Endothelial cell of umbilical vein (primary cell): ENCODE measurements around the gene EARS2. TPM values are rescaled to one million over a fixed set of nuclear protein-coding genes. Genes with fewer than 3 reads are reported as not detected.

ENCODE experiments used
- BruUV-seq: library from RNA; stranded (reverse); fragments of 400-500 nt; replicated peaks from 2 replicates; lab custom pipeline; 2021; lab: Mats Ljungman, UMichigan
- CTCF ChIA-PET: fragments of 300-600, 350-600 bp; sonication (Branson Sonifier 250); formaldehyde crosslinking; loops from one replicate; lab custom pipeline; 2021; ENCODE audit warnings: antibody characterized with exemption, inconsistent platforms; lab: Charles Lee
- POLR2A ChIA-PET: fragments of 300-600, 350-600 bp; sonication (Branson Sonifier 250); formaldehyde crosslinking; loops from one replicate; lab custom pipeline; 2021; ENCODE audit warnings: antibody characterized with exemption, inconsistent platforms; lab: Charles Lee
- DNase-seq: peaks from one replicate; pipeline ENCODE4 v3.0.0-alpha.2; 2011; ENCODE audit warnings: low read depth, low spot score
- FAIRE-seq: peaks from 2 replicates; lab custom pipeline; 2011; peaks lifted over from hg19 to GRCh38; lab: Jason Lieb, UNC
- H2AFZ ChIP-seq: 2 replicates; pipeline ENCODE4 v1.6.0; 2012; ENCODE audit warnings: low read depth, low read length, control low read depth, inconsistent platforms
- H3K27ac ChIP-seq: 2 replicates; pipeline ENCODE4 v1.5.1; 2011; ENCODE audit warnings: low read depth, mild to moderate bottlenecking, control low read depth, low read length, moderate library complexity; ENCODE audit not compliant: insufficient read depth
- H3K27me3 ChIP-seq, 2 experiments: 2 replicates each; pipeline versions ENCODE4 v1.6.0 to v1.6.1; 2011; ENCODE audit warnings: low read length in 2 of 2, mixed read lengths in 1 of 2; ENCODE audit not compliant: control insufficient read depth in 2 of 2, insufficient read depth in 2 of 2
- H3K36me3 ChIP-seq, 2 experiments: 2 replicates in 1 of 2; 3 replicates in 1 of 2; pipeline ENCODE4 v1.5.1; 2011; ENCODE audit warnings: low read length in 2 of 2, mild to moderate bottlenecking in 1 of 2, moderate library complexity in 1 of 2; ENCODE audit not compliant: control insufficient read depth in 2 of 2, insufficient read depth in 2 of 2; ENCODE audit errors: extremely low read depth in 1 of 2
- H3K4me1 ChIP-seq: 3 replicates; pipeline ENCODE4 v1.5.1; 2011; ENCODE audit warnings: mild to moderate bottlenecking, low read length; ENCODE audit not compliant: control insufficient read depth, insufficient read depth; ENCODE audit errors: extremely low read depth
- H3K4me2 ChIP-seq: 2 replicates; pipeline ENCODE4 v1.6.1; 2011; ENCODE audit warnings: low read length, control low read depth, mixed read lengths; ENCODE audit not compliant: insufficient read depth
- H3K4me3 ChIP-seq, 3 experiments: fragments of 200-600 bp in 1 of 3; sonication (generic), shearing (Covaris generic) in 1 of 3; replicated peaks in 1 of 3; 2 replicates each; pipeline ENCODE4 v1.5.1; 2011 to 2016; ENCODE audit warnings: control low read depth in 3 of 3, low read length in 3 of 3, mild to moderate bottlenecking in 2 of 3, inconsistent platforms in 1 of 3, low read depth in 1 of 3, moderate library complexity in 1 of 3; ENCODE audit not compliant: insufficient read depth in 1 of 3
- H3K79me2 ChIP-seq: 2 replicates; pipeline ENCODE4 v1.6.0; 2012; ENCODE audit warnings: low read length, inconsistent platforms; ENCODE audit not compliant: control insufficient read depth, insufficient read depth
- H3K9ac ChIP-seq: replicated peaks from 2 replicates; pipeline ENCODE3; 2011; ENCODE audit warnings: low read length, control low read depth; ENCODE audit not compliant: insufficient read depth; ENCODE audit errors: extremely low read depth
- H3K9me1 ChIP-seq: replicated peaks from 3 replicates; pipeline ENCODE4 v1.6.0; 2011; ENCODE audit warnings: mild to moderate bottlenecking, low read length; ENCODE audit not compliant: control insufficient read depth, insufficient read depth; ENCODE audit errors: extremely low read depth
- H3K9me3 ChIP-seq: replicated peaks from 2 replicates; pipeline ENCODE4 v1.5.1; 2012; ENCODE audit warnings: low read length, inconsistent platforms; ENCODE audit not compliant: control insufficient read depth, insufficient read depth
- H4K20me1 ChIP-seq: replicated peaks from 2 replicates; pipeline ENCODE3; 2011; ENCODE audit warnings: mild to moderate bottlenecking, low read length; ENCODE audit not compliant: control insufficient read depth, insufficient read depth; ENCODE audit errors: extremely low read depth
- EZH2 ChIP-seq: IDR thresholded peaks from 2 replicates; pipeline ENCODE4 v1.6.1; 2012; ENCODE audit warnings: borderline replicate concordance, low read depth, mild to moderate bottlenecking, moderate library complexity, low read length, inconsistent platforms; ENCODE audit not compliant: severe bottlenecking
- GATA2 ChIP-seq: IDR thresholded peaks from 2 replicates; pipeline ENCODE4 v1.7.0; 2011; ENCODE audit warnings: low read depth, mild to moderate bottlenecking, moderate library complexity, mixed read lengths, low read length; ENCODE audit not compliant: insufficient read length, insufficient read depth
- MYC ChIP-seq: IDR thresholded peaks from one replicate; pipeline ENCODE4 v1.6.1; 2011; ENCODE audit warnings: mild to moderate bottlenecking, low read depth, low read length
- dilution Hi-C: fragments of 300-500 bp; cut with MboI; formaldehyde crosslinking; loops from one replicate; pipeline ENCODE4 v1.15.0; 2019; ENCODE audit warnings: low sequenced_read_pairs; ENCODE audit not compliant: extremely low pct_ligation_motif_present
- intact Hi-C: fragments of 100-400 bp; cut with micrococcal nuclease; formaldehyde crosslinking; loops from one replicate; pipeline ENCODE4 v1.10.0; 2022
- polyA plus RNA-seq, 4 experiments: library from polyadenylated mRNA; depleted of rRNA in 3 of 4; stranded (reverse) in 3 of 4; unstranded in 1 of 4; fragments of >200 nt; gene quantifications; 2 replicates each; pipeline versions ENCODE4 v1.2.1 to v1.2.3, GENCODE V29; 2011 to 2012; ENCODE audit warnings: missing spikeins in 1 of 4
- total RNA-seq: library from RNA; stranded (reverse); gene quantifications from 2 replicates; pipeline ENCODE4 v1.2.3, GENCODE V29; 2021
- TF ChIP-seq, protein P1 (sequence below), 2 donors: IDR thresholded peaks; 1 replicate in 1 of 2; 2 replicates in 1 of 2; pipeline ENCODE4 v1.5.1; 2011; ENCODE audit warnings: low read length in 2 of 2, mild to moderate bottlenecking in 2 of 2, moderate library complexity in 2 of 2, control low read depth in 1 of 2, inconsistent platforms in 1 of 2, low read depth in 1 of 2; ENCODE audit not compliant: insufficient read depth in 1 of 2; ENCODE audit errors: extremely low read depth in 1 of 2

EARS2 gene
- total and polyA plus RNA-seq, 2 donors (not counting 3 experiments of a cell fraction or from before 2014, with no cell fraction given) = 14.7 to 21.6 TPM

GRCh38 chr16:23561586-23561985 lies 4.4 kb upstream of the EARS2 start:
- no peak overlapping the region for H2AFZ ChIP-seq
- H3K79me2 ChIP-seq = peaks cover 30% of the 10 kb centered on the region
- intact Hi-C loops (no loop called here), dilution Hi-C loops (no loop called here)
- POLR2A ChIA-PET = interaction anchor here (0.7 kb wide), 1 partner anchor 40 kb away, joined by 3 read pairs; no protein-coding TSS in a partner anchor
- H3K27me3 ChIP-seq = no peaks in the 10 kb centered on the region
- H3K4me3 ChIP-seq = no peak overlapping the region
- peaks cover 11% of the 10 kb centered on the region for H3K4me1 ChIP-seq
- H3K36me3 ChIP-seq = peaks cover 31 to 37% of the 10 kb centered on the region in 2 experiments
- CTCF ChIA-PET = no interaction called here
- TF ChIP-seq, protein P1, sequence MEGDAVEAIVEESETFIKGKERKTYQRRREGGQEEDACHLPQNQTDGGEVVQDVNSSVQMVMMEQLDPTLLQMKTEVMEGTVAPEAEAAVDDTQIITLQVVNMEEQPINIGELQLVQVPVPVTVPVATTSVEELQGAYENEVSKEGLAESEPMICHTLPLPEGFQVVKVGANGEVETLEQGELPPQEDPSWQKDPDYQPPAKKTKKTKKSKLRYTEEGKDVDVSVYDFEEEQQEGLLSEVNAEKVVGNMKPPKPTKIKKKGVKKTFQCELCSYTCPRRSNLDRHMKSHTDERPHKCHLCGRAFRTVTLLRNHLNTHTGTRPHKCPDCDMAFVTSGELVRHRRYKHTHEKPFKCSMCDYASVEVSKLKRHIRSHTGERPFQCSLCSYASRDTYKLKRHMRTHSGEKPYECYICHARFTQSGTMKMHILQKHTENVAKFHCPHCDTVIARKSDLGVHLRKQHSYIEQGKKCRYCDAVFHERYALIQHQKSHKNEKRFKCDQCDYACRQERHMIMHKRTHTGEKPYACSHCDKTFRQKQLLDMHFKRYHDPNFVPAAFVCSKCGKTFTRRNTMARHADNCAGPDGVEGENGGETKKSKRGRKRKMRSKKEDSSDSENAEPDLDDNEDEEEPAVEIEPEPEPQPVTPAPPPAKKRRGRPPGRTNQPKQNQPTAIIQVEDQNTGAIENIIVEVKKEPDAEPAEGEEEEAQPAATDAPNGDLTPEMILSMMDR (IDR thresholded peaks at IDR 0.05; ENCODE audit: extremely low read depth in 1 of 2, insufficient read depth in 1 of 2, low read depth in 1 of 2, low read length in 2 of 2) = no peak
- no peak for TF ChIP-seq GATA2
- no peak for TF ChIP-seq MYC
- TF ChIP-seq EZH2 = no peak
- no peaks in the 10 kb centered on the region for H3K9me1 ChIP-seq
- H3K9ac ChIP-seq = no peak overlapping the region
- DNase-seq = no peak
- no TSS peak for BruUV-seq
- H3K4me2 ChIP-seq = no peak overlapping the region
- no peak overlapping the region for H3K27ac ChIP-seq
- H4K20me1 ChIP-seq = no peaks in the 10 kb centered on the region
- H3K9me3 ChIP-seq = no peaks in the 10 kb centered on the region
- no peak for FAIRE-seq
